ENCODE data around the gene DVL1.

Gene DVL1

DNA sequence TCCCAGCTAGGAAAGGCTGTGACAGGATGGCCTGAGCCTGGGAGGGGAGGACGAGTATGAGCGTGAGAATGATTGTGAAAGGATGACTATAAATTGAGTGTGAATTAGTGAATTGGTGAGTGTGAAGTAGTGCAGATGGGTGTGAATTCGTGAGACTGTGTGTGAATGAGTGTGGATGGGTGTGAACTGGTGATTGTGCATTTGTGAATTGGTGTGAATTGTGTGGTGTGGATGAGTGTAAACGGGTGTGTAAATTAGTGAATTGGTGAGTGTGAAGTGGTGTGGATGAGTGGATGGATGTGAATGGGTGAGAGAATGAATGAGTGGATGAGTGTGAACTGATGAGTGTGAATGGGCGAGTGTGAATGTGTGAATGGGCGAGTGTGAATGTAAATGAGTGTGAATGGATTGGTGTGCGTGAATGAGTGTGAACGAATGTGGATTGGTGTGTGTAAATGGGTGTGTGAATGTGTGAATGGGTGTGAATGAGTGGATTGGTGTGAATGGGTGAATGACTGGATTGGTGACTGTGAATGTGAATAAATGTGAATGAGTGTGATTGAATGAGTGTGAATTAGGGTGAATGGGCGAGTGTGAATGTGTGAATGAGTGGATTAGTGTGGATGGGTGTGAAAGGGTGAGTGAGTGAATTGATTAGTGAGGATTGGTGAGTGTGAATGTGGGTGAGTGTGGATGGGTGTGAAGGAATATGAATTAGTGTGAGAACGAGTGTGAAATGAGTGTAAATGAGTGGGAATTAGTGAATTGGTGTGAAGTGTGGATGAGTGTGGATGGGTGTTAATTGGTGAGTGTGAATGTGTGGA lies 16.9 kb upstream of the DVL1 start:
- TF ChIP-seq CTCF (IDR thresholded peaks at IDR 0.05; ENCODE audit: low read depth, low read length) (no peak), MYC (IDR thresholded peaks at IDR 0.05; ENCODE audit: low read depth, low read length) (no peak), POLR2A (IDR thresholded peaks at IDR 0.05; ENCODE audit: extremely low read depth, insufficient read length) (no peak)
- TF ChIP-seq, protein P1, sequence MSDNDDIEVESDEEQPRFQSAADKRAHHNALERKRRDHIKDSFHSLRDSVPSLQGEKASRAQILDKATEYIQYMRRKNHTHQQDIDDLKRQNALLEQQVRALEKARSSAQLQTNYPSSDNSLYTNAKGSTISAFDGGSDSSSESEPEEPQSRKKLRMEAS (IDR thresholded peaks at IDR 0.05; ENCODE audit: low read depth, low read length), result no peak
- H3K4me3 ChIP-seq (ENCODE audit: low read depth, low read length), result no peak overlapping the region

DNA sequence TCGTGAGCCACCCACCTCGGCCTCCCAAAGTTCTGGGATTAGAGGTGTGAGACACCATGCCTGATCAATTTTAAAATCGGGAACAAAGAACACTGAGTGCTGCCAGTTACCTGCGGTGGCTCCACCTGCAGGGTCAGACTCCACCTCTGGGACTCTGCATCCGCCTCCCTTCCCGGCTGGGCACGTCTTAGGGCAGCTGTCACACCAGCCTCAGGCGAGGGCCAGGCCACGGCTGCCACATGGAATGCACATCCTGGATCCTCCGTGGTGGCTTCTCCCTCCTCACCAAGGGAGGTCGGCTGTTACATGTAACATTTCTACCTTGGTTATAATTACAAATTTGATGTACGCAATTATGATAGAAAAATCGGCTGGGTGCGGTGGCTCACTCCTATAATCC lies 15.0 kb upstream of the DVL1 start:
- TF ChIP-seq POLR2A (IDR thresholded peaks at IDR 0.05; ENCODE audit: extremely low read depth, insufficient read length), result no peak
- no peak for TF ChIP-seq MYC (IDR thresholded peaks at IDR 0.05; ENCODE audit: low read depth, low read length)
- TF ChIP-seq, protein P1 (IDR thresholded peaks at IDR 0.05; ENCODE audit: low read depth, low read length), result no peak
- TF ChIP-seq CTCF (IDR thresholded peaks at IDR 0.05; ENCODE audit: low read depth, low read length), result no peak
- no peak for DNase-seq (ENCODE audit: low read depth)
- no peak overlapping the region for H3K4me3 ChIP-seq (ENCODE audit: low read depth, low read length)

More for the DNA sequence above, 16.9 kb upstream of the DVL1 start:
- no peak for DNase-seq (ENCODE audit: low read depth)

- no peak overlapping the region for H3K4me3 ChIP-seq (ENCODE audit: low read depth, low read length)
- no peak for TF ChIP-seq POLR2A (IDR thresholded peaks at IDR 0.05; ENCODE audit: extremely low read depth, insufficient read length)
- TF ChIP-seq, protein P1 (IDR thresholded peaks at IDR 0.05; ENCODE audit: low read depth, low read length), result no peak
- no peak for TF ChIP-seq CTCF (IDR thresholded peaks at IDR 0.05; ENCODE audit: low read depth, low read length)
- no peak for TF ChIP-seq MYC (IDR thresholded peaks at IDR 0.05; ENCODE audit: low read depth, low read length)
- DNase-seq (ENCODE audit: low read depth), result no peak
These were observed 12.8 kb upstream of the DVL1 start for GRCh38 chr1:1361982-1362423.

- DNase-seq (ENCODE audit: low read depth), result no peak
- TF ChIP-seq POLR2A (IDR thresholded peaks at IDR 0.05; ENCODE audit: extremely low read depth, insufficient read length), result no peak
- TF ChIP-seq, protein P1 (IDR thresholded peaks at IDR 0.05; ENCODE audit: low read depth, low read length), result no peak
- no peak overlapping the region for H3K4me3 ChIP-seq (ENCODE audit: low read depth, low read length)
These were observed 12.2 kb upstream of the DVL1 start for GRCh38 chr1:1361233-1361981.

DNA sequence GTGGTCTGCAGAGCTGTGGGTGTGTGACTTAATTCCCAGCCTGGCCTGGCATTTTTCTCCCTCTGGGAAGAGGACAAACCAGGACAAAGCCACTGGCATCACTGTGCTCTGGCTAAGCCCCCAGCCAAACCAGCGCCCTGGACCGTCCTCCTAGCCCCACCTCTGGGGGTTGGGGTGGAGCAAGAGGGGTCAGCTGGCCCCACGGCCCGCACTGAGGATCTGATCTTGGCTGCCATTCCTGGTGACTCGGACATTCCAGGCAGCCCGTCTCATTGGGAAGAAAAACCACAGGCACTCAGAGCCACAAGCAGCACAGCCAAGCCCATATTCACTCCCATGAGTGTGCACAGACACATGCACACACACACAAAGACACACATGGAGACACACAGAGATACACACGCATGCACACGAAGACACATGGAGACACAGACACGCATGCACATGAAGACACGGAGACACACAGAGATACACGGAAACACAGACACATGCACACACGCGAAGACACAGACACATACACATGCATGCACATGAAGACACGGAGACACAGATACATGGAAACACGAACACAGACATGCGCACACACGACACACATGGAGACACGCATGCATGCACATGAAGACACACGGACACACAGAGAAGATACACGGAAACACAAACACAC lies 11.4 kb upstream of the DVL1 start:
- H3K4me3 ChIP-seq (ENCODE audit: low read depth, low read length), result no peak overlapping the region
- no peak for DNase-seq (ENCODE audit: low read depth)
- TF ChIP-seq POLR2A (IDR thresholded peaks at IDR 0.05; ENCODE audit: extremely low read depth, insufficient read length), result no peak
- TF ChIP-seq, protein P1 (IDR thresholded peaks at IDR 0.05; ENCODE audit: low read depth, low read length), result no peak
- TF ChIP-seq MYC (IDR thresholded peaks at IDR 0.05; ENCODE audit: low read depth, low read length), result no peak
- no peak for TF ChIP-seq CTCF (IDR thresholded peaks at IDR 0.05; ENCODE audit: low read depth, low read length)

All from NB4 (cell line).